Caco-2 (cell line): ENCODE results near the gene ARRDC2. TPM values are rescaled to one million over a fixed set of nuclear protein-coding genes. Genes with fewer than 3 reads are reported as not detected.

Source experiments
- BruUV-seq: library from RNA; stranded (reverse); fragments of 400-500 nt; replicated peaks from 2 replicates; lab custom pipeline; 2021; lab: Mats Ljungman, UMichigan
- CTCF ChIA-PET: fragments of 300-600 bp; sonication (Branson Sonifier 250); formaldehyde crosslinking; loops from one replicate; lab custom pipeline; 2022; ENCODE audit warnings: antibody characterized with exemption; lab: Charles Lee
- POLR2A ChIA-PET: fragments of 300-600 bp; sonication (Branson Sonifier 250); formaldehyde crosslinking; loops from one replicate; lab custom pipeline; 2022; ENCODE audit warnings: antibody characterized with exemption; lab: Charles Lee
- DNase-seq, 2 experiments: peaks; one replicate each; pipeline versions ENCODE4 v3.0.0 to v3.0.0-alpha.2; 2020 to 2022
- H3K27me3 ChIP-seq: replicated peaks from 2 replicates; pipeline ENCODE4 v1.6.0; 2011; ENCODE audit warnings: low read length; ENCODE audit not compliant: control insufficient read depth, insufficient read depth
- H3K36me3 ChIP-seq: 2 replicates; pipeline ENCODE4 v1.5.1; 2011; ENCODE audit warnings: low read length; ENCODE audit not compliant: control insufficient read depth, insufficient read depth
- H3K4me1 ChIP-seq: fragments of 250-450 bp; sonication (Bioruptor Pico); 2 replicates; pipeline ENCODE4 v1.5.1; 2020; ENCODE audit warnings: mild to moderate bottlenecking
- H3K4me3 ChIP-seq: 2 replicates; pipeline ENCODE4 v1.5.1; 2011; ENCODE audit warnings: low read depth, mild to moderate bottlenecking, control low read depth, low read length
- H3K9me3 ChIP-seq: fragments of 250-450 bp; sonication (Bioruptor Pico); 2 replicates; pipeline ENCODE4 v1.5.1; 2020; ENCODE audit warnings: mild to moderate bottlenecking, moderate library complexity
- H3K27ac Mint-ChIP-seq: one replicate; pipeline ENCODE4 v1.8.0; 2022; ENCODE audit warnings: mixed read lengths; ENCODE audit not compliant: unreplicated experiment
- H3K27me3 Mint-ChIP-seq: one replicate; pipeline ENCODE4 v1.8.0; 2022; ENCODE audit warnings: mixed read lengths; ENCODE audit not compliant: insufficient read depth, unreplicated experiment
- H3K36me3 Mint-ChIP-seq: one replicate; pipeline ENCODE4 v1.8.0; 2022; ENCODE audit warnings: mild to moderate bottlenecking, mixed read lengths; ENCODE audit not compliant: insufficient read depth, unreplicated experiment
- H3K4me1 Mint-ChIP-seq: one replicate; pipeline ENCODE4 v1.8.0; 2022; ENCODE audit warnings: low read depth, mixed read lengths; ENCODE audit not compliant: unreplicated experiment
- H3K4me3 Mint-ChIP-seq: one replicate; pipeline ENCODE4 v1.8.0; 2022; ENCODE audit warnings: mild to moderate bottlenecking, moderate library complexity, mixed read lengths; ENCODE audit not compliant: unreplicated experiment
- H3K9me3 Mint-ChIP-seq: one replicate; pipeline ENCODE4 v1.8.0; 2022; ENCODE audit warnings: mixed read lengths; ENCODE audit not compliant: unreplicated experiment
- CTCF ChIP-seq, 2 experiments: fragments of 200-600 bp in 1 of 2; IDR thresholded peaks; 1 replicate in 1 of 2; 2 replicates in 1 of 2; pipeline versions ENCODE4 v1.5.1 to v1.8.0; 2011 to 2022; ENCODE audit warnings: antibody characterized with exemption in 1 of 2, control low read depth in 1 of 2, inconsistent platforms in 1 of 2, low read depth in 1 of 2, low read length in 1 of 2, mild to moderate bottlenecking in 1 of 2, moderate library complexity in 1 of 2; ENCODE audit not compliant: insufficient read depth in 1 of 2, severe bottlenecking in 1 of 2, unreplicated experiment in 1 of 2
- intact Hi-C: fragments of 100-400 bp; cut with micrococcal nuclease; formaldehyde crosslinking; loops from one replicate; pipeline ENCODE4 v1.10.0; 2022; ENCODE audit not compliant: unreplicated experiment
- total RNA-seq: library from RNA; stranded (reverse); gene quantifications from 2 replicates; pipeline ENCODE4 v1.2.3, GENCODE V29; 2022

ARRDC2 gene
- total RNA-seq, 1 experiment from 2014 or later, result 6.0 TPM

GRCh38 chr19:17996826-17997316 is 11.1 kb upstream of the ARRDC2 start:
- H3K27ac Mint-ChIP-seq, result no peak overlapping the region
- no peaks in the 10 kb centered on the region for H3K36me3 ChIP-seq
- H3K27me3 ChIP-seq, result no peaks in the 10 kb centered on the region
- TF ChIP-seq CTCF (IDR thresholded peaks at IDR 0.05; ENCODE audit: insufficient read depth in 1 of 2, low read depth in 1 of 2, low read length in 1 of 2, severe bottlenecking in 1 of 2, unreplicated experiment in 1 of 2), result peak; percentile 92 to 95
- no TSS peak for BruUV-seq
- peaks cover 7% of the 10 kb centered on the region for H3K4me1 Mint-ChIP-seq
- CTCF ChIA-PET, result interaction anchor here (0.6 to 2.2 kb wide), 7 partner anchors 31 to 209 kb away, joined by 3 to 21 read pairs (median 6); partner anchors contain the start of genes CCDC124 and RPL18A
- H3K9me3 Mint-ChIP-seq, result no peaks in the 10 kb centered on the region
- no peaks in the 10 kb centered on the region for H3K27me3 Mint-ChIP-seq
- no peaks in the 10 kb centered on the region for H3K36me3 Mint-ChIP-seq
- H3K4me1 ChIP-seq, result peaks cover 1% of the 10 kb centered on the region; the same call in 1 of the 2 replicates
- DNase-seq, result peak; percentile 78 to 91
- intact Hi-C loops, result loop anchor here (1.0 to 5.0 kb wide), 3 partner anchors 50 to 130 kb away; no protein-coding TSS in a partner anchor
- no peaks in the 10 kb centered on the region for H3K9me3 ChIP-seq
- H3K4me3 ChIP-seq, result no peak overlapping the region
- POLR2A ChIA-PET, result interaction anchor here (0.9 kb wide), 1 partner anchor 138 kb away, joined by 17 read pairs; no protein-coding TSS in a partner anchor
- H3K4me3 Mint-ChIP-seq, result no peak overlapping the region

GRCh38 chr19:17997969-17998826 is 9.8 kb upstream of the ARRDC2 start:
- Mint-ChIP-seq H3K27ac (no peak overlapping the region), H3K9me3 (no peaks in the 10 kb centered on the region), H3K4me1 (peaks cover 7% of the 10 kb centered on the region), H3K4me3 (no peak overlapping the region), H3K36me3 (no peaks in the 10 kb centered on the region), H3K27me3 (no peaks in the 10 kb centered on the region)
- intact Hi-C loops, result loop anchor here (1.0 to 5.0 kb wide), 3 partner anchors 51 to 131 kb away; no protein-coding TSS in a partner anchor
- Histone ChIP-seq H3K4me1 (peaks cover 5% of the 10 kb centered on the region; the same call in 1 of the 2 replicates), H3K27me3 (no peaks in the 10 kb centered on the region), H3K4me3 (no peak overlapping the region), H3K36me3 (no peaks in the 10 kb centered on the region), H3K9me3 (no peaks in the 10 kb centered on the region)
- peak in 1 of 2 experiments; percentile 19 for TF ChIP-seq CTCF (IDR thresholded peaks at IDR 0.05; ENCODE audit: insufficient read depth in 1 of 2, low read depth in 1 of 2, low read length in 1 of 2, severe bottlenecking in 1 of 2, unreplicated experiment in 1 of 2)
- no peak for DNase-seq
- ChIA-PET CTCF (interaction anchor here (0.8 to 2.2 kb wide), 6 partner anchors 30 to 207 kb away, joined by 3 to 21 read pairs (median 7); partner anchors contain the start of gene RPL18A), POLR2A (no interaction called here)
- BruUV-seq, result no TSS peak

GRCh38 chr19:17998827-17999150 is 9.2 kb upstream of the ARRDC2 start:
- no TSS peak for BruUV-seq
- CTCF ChIA-PET, result interaction anchor here (0.8 to 2.0 kb wide), 3 partner anchors 30 to 206 kb away, joined by 3 to 8 read pairs (median 3); no protein-coding TSS in a partner anchor
- H3K4me3 Mint-ChIP-seq, result peak overlapping the region; percentile 31
- no peaks in the 10 kb centered on the region for H3K9me3 ChIP-seq
- no peaks in the 10 kb centered on the region for H3K36me3 ChIP-seq
- no peaks in the 10 kb centered on the region for H3K27me3 ChIP-seq
- peaks cover 7% of the 10 kb centered on the region for H3K4me1 Mint-ChIP-seq
- intact Hi-C loops, result loop anchor here (5.0 kb wide), 1 partner anchor 131 kb away; no protein-coding TSS in a partner anchor
- no peak for TF ChIP-seq CTCF (IDR thresholded peaks at IDR 0.05; ENCODE audit: insufficient read depth in 1 of 2, low read depth in 1 of 2, low read length in 1 of 2, severe bottlenecking in 1 of 2, unreplicated experiment in 1 of 2)
- POLR2A ChIA-PET, result no interaction called here
- H3K9me3 Mint-ChIP-seq, result no peaks in the 10 kb centered on the region
- H3K4me1 ChIP-seq, result peaks cover 5% of the 10 kb centered on the region; the same call in 1 of the 2 replicates
- H3K4me3 ChIP-seq, result no peak overlapping the region
- H3K36me3 Mint-ChIP-seq, result no peaks in the 10 kb centered on the region
- H3K27me3 Mint-ChIP-seq, result no peaks in the 10 kb centered on the region
- DNase-seq, result no peak
- no peak overlapping the region for H3K27ac Mint-ChIP-seq
